ENCODE data around the gene NEGR1. TPM values are rescaled to one million over a fixed set of nuclear protein-coding genes. Genes with fewer than 3 reads are reported as not detected.

Gene NEGR1
- total RNA-seq, 1 experiment from 2014 or later, result 0.05 TPM

DNA sequence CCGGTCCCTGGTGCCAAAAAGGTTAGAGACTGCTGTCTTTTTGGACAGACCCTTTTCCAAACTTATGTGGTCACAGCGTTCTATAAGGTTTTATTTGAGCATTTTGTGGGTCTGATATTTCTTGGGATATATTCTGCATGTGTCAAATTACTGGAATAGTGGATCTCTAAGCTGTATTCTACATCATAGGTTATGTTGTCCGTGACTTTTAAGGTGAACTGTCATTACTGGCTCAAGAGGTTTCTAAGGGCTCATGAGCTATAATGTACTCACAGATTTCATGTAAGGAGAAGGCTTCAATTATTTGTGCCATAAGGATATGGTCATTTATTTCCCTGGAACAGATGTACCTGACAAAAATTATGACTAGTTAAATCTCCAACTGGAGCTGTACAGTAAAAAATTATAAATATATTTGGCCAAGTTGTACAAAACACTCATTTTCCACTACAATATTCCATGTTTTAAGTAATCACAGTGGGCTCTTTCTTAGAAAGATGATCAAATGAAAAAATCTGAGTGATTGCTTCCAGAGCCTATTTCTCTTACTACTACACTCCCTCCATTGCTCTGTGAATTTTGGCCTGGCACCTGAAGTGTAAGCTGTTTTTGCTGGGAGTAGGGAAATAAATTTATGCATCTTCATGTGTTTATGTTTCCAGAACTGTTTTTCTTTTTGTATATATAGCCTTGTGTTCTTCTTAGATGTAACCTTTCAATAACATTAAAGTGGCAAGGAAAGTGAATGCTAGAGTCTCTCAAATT is 663.4 kb downstream of the NEGR1 start:
- H4K20me1 ChIP-seq (ENCODE audit: insufficient read depth), result no peaks in the 10 kb centered on the region
- no peak overlapping the region for H3K27ac ChIP-seq (ENCODE audit: low read depth, low read length)
- ChIA-PET POLR2A (no interaction called here), CTCF (no interaction called here), RAD21 (ENCODE audit: low non-redundant PET in 1 of 2, low total read pairs in 2 of 2, uncharacterized antibody in 2 of 2, unreplicated experiment in 2 of 2) (no interaction called here)
- no TSS peak for BruUV-seq (replicated peaks)
- no peaks in the 10 kb centered on the region for H3K9me2 ChIP-seq (ENCODE audit: insufficient read depth)
- H3K36me3 ChIP-seq (ENCODE audit: control insufficient read depth in 1 of 2, insufficient read depth in 2 of 2, low read length in 2 of 2), result no peaks in the 10 kb centered on the region
- DNase-seq (ENCODE audit: low read depth, low spot score) (no peak), ATAC-seq (no peak)
- no peaks in the 10 kb centered on the region for H3K27me3 ChIP-seq (ENCODE audit: insufficient read depth, low read length)
- H3K4me1 ChIP-seq (ENCODE audit: control insufficient read depth in 1 of 2, insufficient read depth in 2 of 2, low read length in 2 of 2), result no peaks in the 10 kb centered on the region
- intact Hi-C loops (cut with micrococcal nuclease), result no loop called here
- peaks cover 0 to 20% of the 10 kb centered on the region in 2 experiments; a peak in 2 of 4 replicates for H3K9me3 ChIP-seq (ENCODE audit: control insufficient read depth in 1 of 2, insufficient read depth in 1 of 2, low read depth in 1 of 2, low read length in 2 of 2)
- TF ChIP-seq EZH2 (IDR thresholded peaks at IDR 0.05) (no peak), JUND (IDR thresholded peaks at IDR 0.05) (no peak), EZH2phosphoT487 (IDR thresholded peaks at IDR 0.05; ENCODE audit: borderline replicate concordance) (no peak), TCF7L2 (IDR thresholded peaks at IDR 0.05; ENCODE audit: borderline replicate concordance, extremely low read depth, insufficient read depth, insufficient read length) (no peak), YY1 (IDR thresholded peaks at IDR 0.05; ENCODE audit: extremely low read depth, insufficient replicate concordance, low read depth, low read length) (no peak), EGR1 (IDR thresholded peaks at IDR 0.05; ENCODE audit: low read depth) (no peak), CEBPB (IDR thresholded peaks at IDR 0.05; ENCODE audit: low read depth) (no peak), ZNF274 (IDR thresholded peaks at IDR 0.05; ENCODE audit: low read depth, low read length) (no peak), RAD21 (IDR thresholded peaks at IDR 0.05; ENCODE audit: low read depth) (no peak), POLR2A (IDR thresholded peaks at IDR 0.05; ENCODE audit: borderline replicate concordance, extremely low read depth, insufficient read depth, insufficient read length) (no peak), ELF1 (IDR thresholded peaks at IDR 0.05; ENCODE audit: borderline replicate concordance, low read depth) (no peak), SRF (IDR thresholded peaks at IDR 0.05; ENCODE audit: low read depth) (no peak), FOSL1 (IDR thresholded peaks at IDR 0.05; ENCODE audit: low read depth) (no peak), ZFX (IDR thresholded peaks at IDR 0.05) (no peak)
- no peak overlapping the region for H3K4me3 ChIP-seq (replicated peaks in 1 of 2; ENCODE audit: low read depth in 1 of 2, low read length in 2 of 2)
- H3K4me2 ChIP-seq (ENCODE audit: low read length), result no peak overlapping the region
- no peaks in the 10 kb centered on the region for H3K79me2 ChIP-seq (ENCODE audit: insufficient read depth, low read length)
- H3K9ac ChIP-seq (ENCODE audit: low read length), result no peak overlapping the region
- H2AFZ ChIP-seq (ENCODE audit: low read depth, low read length, poor library complexity, severe bottlenecking), result no peak overlapping the region
